ENCODE data around the gene CYP26C1. TPM values are rescaled to one million over a fixed set of nuclear protein-coding genes. Genes with fewer than 3 reads are reported as not detected.

The CYP26C1 gene
- total RNA-seq, 1 donor from 2014 or later, result not detected

GRCh38 chr10:93060887-93061593 is 442 bp downstream of the CYP26C1 start:
- no peak for TF ChIP-seq CTCF (IDR thresholded peaks at IDR 0.05)
- no peak overlapping the region for H3K27ac Mint-ChIP-seq (ENCODE audit: unreplicated experiment)
- H3K9me3 Mint-ChIP-seq (ENCODE audit: unreplicated experiment), result no peaks in the 10 kb centered on the region
- peaks cover 14% of the 10 kb centered on the region for H3K4me1 Mint-ChIP-seq (ENCODE audit: unreplicated experiment)
- H3K4me3 Mint-ChIP-seq (ENCODE audit: unreplicated experiment), result no peak overlapping the region
- DNase-seq (ENCODE audit: extremely low spot score, unreplicated experiment), result no peak
- no peaks in the 10 kb centered on the region for H3K36me3 Mint-ChIP-seq (ENCODE audit: unreplicated experiment)
- H3K27me3 Mint-ChIP-seq (ENCODE audit: unreplicated experiment), result peaks cover 23% of the 10 kb centered on the region

GRCh38 chr10:93061594-93062513 is 1.3 kb downstream of the CYP26C1 start:
- Mint-ChIP-seq H3K4me3 (ENCODE audit: unreplicated experiment) (peak overlapping the region; percentile 1), H3K36me3 (ENCODE audit: unreplicated experiment) (no peaks in the 10 kb centered on the region), H3K4me1 (ENCODE audit: unreplicated experiment) (peaks cover 14% of the 10 kb centered on the region), H3K27ac (ENCODE audit: unreplicated experiment) (no peak overlapping the region), H3K9me3 (ENCODE audit: unreplicated experiment) (no peaks in the 10 kb centered on the region), H3K27me3 (ENCODE audit: unreplicated experiment) (peaks cover 30% of the 10 kb centered on the region)
- DNase-seq (ENCODE audit: extremely low spot score, unreplicated experiment), result no peak
- TF ChIP-seq CTCF (IDR thresholded peaks at IDR 0.05), result no peak

GRCh38 chr10:93062514-93063143 is 2.0 kb downstream of the CYP26C1 start:
- H3K4me3 Mint-ChIP-seq (ENCODE audit: unreplicated experiment), result peak overlapping the region; percentile 22
- H3K36me3 Mint-ChIP-seq (ENCODE audit: unreplicated experiment), result no peaks in the 10 kb centered on the region
- peaks cover 17% of the 10 kb centered on the region for H3K4me1 Mint-ChIP-seq (ENCODE audit: unreplicated experiment)
- TF ChIP-seq CTCF (IDR thresholded peaks at IDR 0.05), result peak; percentile 61
- no peak for DNase-seq (ENCODE audit: extremely low spot score, unreplicated experiment)
- H3K27me3 Mint-ChIP-seq (ENCODE audit: unreplicated experiment), result peaks cover 37% of the 10 kb centered on the region
- no peak overlapping the region for H3K27ac Mint-ChIP-seq (ENCODE audit: unreplicated experiment)
- H3K9me3 Mint-ChIP-seq (ENCODE audit: unreplicated experiment), result no peaks in the 10 kb centered on the region

- no peak for DNase-seq (ENCODE audit: extremely low spot score, unreplicated experiment)
- no peak overlapping the region for H3K4me3 Mint-ChIP-seq (ENCODE audit: unreplicated experiment)
- TF ChIP-seq CTCF (IDR thresholded peaks at IDR 0.05), result no peak
- H3K4me1 Mint-ChIP-seq (ENCODE audit: unreplicated experiment), result peaks cover 23% of the 10 kb centered on the region
- no peaks in the 10 kb centered on the region for H3K9me3 Mint-ChIP-seq (ENCODE audit: unreplicated experiment)
- H3K36me3 Mint-ChIP-seq (ENCODE audit: unreplicated experiment), result no peaks in the 10 kb centered on the region
- H3K27me3 Mint-ChIP-seq (ENCODE audit: unreplicated experiment), result peaks cover 45% of the 10 kb centered on the region
- no peak overlapping the region for H3K27ac Mint-ChIP-seq (ENCODE audit: unreplicated experiment)
These were observed 2.8 kb downstream of the CYP26C1 start for GRCh38 chr10:93063144-93063976.
